Large intestine (tissue), 3 donors: ENCODE results near the gene DOLK. TPM values are rescaled to one million over a fixed set of nuclear protein-coding genes. Genes with fewer than 3 reads are reported as not detected.
A peak's percentile ranks its signal among the peaks of the same experiment; 100 is the strongest.

ENCODE experiments used
- DNase-seq, 2 donors: peaks; one replicate each; pipeline versions ENCODE4 v3.0.0 to v3.0.0-alpha.2; 2013
- H3K27ac ChIP-seq: one replicate; pipeline ENCODE4 v1.5.1; 2013; ENCODE audit warnings: low read length
- H3K27me3 ChIP-seq: 2 replicates; pipeline ENCODE4 v1.6.1; 2013; ENCODE audit warnings: low read length; ENCODE audit not compliant: control insufficient read depth, insufficient read depth
- H3K36me3 ChIP-seq: 2 replicates; pipeline ENCODE4 v1.6.1; 2013; ENCODE audit warnings: low read length; ENCODE audit not compliant: control insufficient read depth, insufficient read depth
- H3K4me1 ChIP-seq: one replicate; pipeline ENCODE4 v1.6.1; 2013; ENCODE audit warnings: low read length; ENCODE audit not compliant: control insufficient read depth, insufficient read depth
- H3K4me3 ChIP-seq: one replicate; pipeline ENCODE4 v1.5.1; 2013; ENCODE audit warnings: low read length
- H3K9me3 ChIP-seq: one replicate; pipeline ENCODE4 v1.6.1; 2013; ENCODE audit warnings: mild to moderate bottlenecking, low read depth, low read length, moderate library complexity; ENCODE audit not compliant: control insufficient read depth
- WGBS: methylation state at CpG from one replicate; pipeline ENCODE4 v1.1.5; 2013; ENCODE audit warnings: low lambda C conversion rate; ENCODE audit not compliant: insufficient coverage; 5-methylcytosine and 5-hydroxymethylcytosine counted together
- polyA plus RNA-seq: library from polyadenylated mRNA; unstranded; fragments of 120-200 nt; gene quantifications from one replicate; pipeline ENCODE4 v1.2.1, GENCODE V29; 2013

Gene DOLK
- polyA plus RNA-seq, 1 donor: 14.8 TPM

DNA sequence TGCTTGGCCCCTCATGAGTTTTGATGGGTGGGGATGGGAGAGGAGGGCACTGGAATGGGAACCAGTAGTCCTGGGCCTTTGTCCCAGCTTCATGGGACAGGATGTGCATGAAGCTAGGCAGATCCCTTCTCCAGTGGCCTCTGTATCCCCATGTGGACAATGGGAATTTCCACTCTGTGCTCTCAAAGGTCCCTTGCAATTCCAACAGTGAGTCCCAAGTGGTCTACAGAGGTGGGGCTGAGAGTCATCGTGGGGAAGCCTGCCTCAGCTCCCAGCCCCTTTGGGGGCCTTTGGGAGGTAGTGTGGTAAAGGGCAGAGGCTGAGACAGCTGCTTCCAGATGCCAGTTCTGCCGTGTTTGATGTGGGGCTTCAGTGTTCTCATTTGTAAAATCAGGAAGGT is 28.5 kb downstream of the DOLK start:
- peaks cover 13% of the 10 kb centered on the region for H3K4me1 ChIP-seq
- DNase-seq: no peak
- peak overlapping the region; percentile 68 for H3K27ac ChIP-seq
- H3K36me3 ChIP-seq: peaks cover 30% of the 10 kb centered on the region
- H3K4me3 ChIP-seq: no peak overlapping the region
- peaks cover 3% of the 10 kb centered on the region for H3K9me3 ChIP-seq
- H3K27me3 ChIP-seq: no peaks in the 10 kb centered on the region
- WGBS: 80% methylated on average over 1 of the region's 2 CpGs

DNA sequence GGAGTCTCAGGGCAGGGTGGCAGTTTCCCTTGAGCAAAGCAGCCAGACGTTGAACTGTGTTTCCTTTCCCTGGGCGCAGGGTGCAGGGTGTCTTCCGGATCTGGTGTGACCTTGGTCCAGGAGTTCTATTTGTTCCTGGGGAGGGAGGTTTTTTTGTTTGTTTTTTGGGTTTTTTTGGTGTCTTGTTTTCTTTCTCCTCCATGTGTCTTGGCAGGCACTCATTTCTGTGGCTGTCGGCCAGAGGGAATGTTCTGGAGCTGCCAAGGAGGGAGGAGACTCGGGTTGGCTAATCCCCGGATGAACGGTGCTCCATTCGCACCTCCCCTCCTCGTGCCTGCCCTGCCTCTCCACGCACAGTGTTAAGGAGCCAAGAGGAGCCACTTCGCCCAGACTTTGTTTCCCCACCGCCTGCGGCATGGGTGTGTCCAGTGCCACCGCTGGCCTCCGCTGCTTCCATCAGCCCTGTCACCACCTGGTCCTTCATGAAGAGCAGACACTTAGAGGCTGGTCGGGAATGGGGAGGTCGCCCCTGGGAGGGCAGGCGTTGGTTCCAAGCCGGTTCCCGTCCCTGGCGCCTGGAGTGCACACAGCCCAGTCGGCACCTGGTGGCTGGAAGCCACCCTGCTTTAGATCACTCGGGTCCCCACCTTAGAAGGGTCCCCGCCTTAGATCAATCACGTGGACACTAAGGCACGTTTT is 30.1 kb downstream of the DOLK start:
- no CpG with 5 or more reads among the region's 26 CpGs for WGBS
- Histone ChIP-seq H3K9me3 (peaks cover 3% of the 10 kb centered on the region), H3K4me1 (peaks cover 13% of the 10 kb centered on the region), H3K36me3 (peaks cover 32% of the 10 kb centered on the region), H3K4me3 (no peak overlapping the region), H3K27ac (no peak overlapping the region), H3K27me3 (no peaks in the 10 kb centered on the region)
- DNase-seq: no peak

DNA sequence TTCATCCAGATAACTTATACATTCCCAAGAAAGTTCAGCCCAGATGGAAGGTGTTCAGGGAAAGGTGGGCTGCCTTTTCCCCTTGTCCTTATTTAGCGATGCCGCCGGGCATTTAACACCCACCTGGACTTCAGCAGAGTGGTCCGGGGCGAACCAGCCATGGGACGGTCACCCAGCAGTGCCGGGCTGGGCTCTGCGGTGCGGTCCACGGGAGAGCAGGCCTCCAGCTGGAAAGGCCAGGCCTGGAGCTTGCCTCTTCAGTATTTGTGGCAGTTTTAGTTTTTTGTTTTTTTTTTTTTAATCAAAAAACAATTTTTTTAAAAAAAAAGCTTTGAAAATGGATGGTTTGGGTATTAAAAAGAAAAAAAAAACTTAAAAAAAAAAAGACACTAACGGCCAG is 30.7 kb downstream of the DOLK start:
- no peak overlapping the region for H3K4me3 ChIP-seq
- peaks cover 3% of the 10 kb centered on the region for H3K9me3 ChIP-seq
- H3K27me3 ChIP-seq: no peaks in the 10 kb centered on the region
- no peak overlapping the region for H3K27ac ChIP-seq
- peaks cover 14% of the 10 kb centered on the region for H3K4me1 ChIP-seq
- DNase-seq: no peak
- 100% methylated on average over 2 of the region's 11 CpGs for WGBS
- peaks cover 35% of the 10 kb centered on the region for H3K36me3 ChIP-seq

DNA sequence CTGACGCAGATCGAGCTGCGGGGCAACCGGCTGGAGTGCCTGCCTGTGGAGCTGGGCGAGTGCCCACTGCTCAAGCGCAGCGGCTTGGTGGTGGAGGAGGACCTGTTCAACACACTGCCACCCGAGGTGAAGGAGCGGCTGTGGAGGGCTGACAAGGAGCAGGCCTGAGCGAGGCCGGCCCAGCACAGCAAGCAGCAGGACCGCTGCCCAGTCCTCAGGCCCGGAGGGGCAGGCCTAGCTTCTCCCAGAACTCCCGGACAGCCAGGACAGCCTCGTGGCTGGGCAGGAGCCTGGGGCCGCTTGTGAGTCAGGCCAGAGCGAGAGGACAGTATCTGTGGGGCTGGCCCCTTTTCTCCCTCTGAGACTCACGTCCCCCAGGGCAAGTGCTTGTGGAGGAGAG is 31.2 kb downstream of the DOLK start:
- Histone ChIP-seq H3K4me1 (peaks cover 11% of the 10 kb centered on the region), H3K27me3 (no peaks in the 10 kb centered on the region), H3K9me3 (peaks cover 3% of the 10 kb centered on the region), H3K36me3 (peaks cover 41% of the 10 kb centered on the region), H3K4me3 (no peak overlapping the region), H3K27ac (no peak overlapping the region)
- no peak for DNase-seq
- no CpG with 5 or more reads among the region's 18 CpGs for WGBS

DNA sequence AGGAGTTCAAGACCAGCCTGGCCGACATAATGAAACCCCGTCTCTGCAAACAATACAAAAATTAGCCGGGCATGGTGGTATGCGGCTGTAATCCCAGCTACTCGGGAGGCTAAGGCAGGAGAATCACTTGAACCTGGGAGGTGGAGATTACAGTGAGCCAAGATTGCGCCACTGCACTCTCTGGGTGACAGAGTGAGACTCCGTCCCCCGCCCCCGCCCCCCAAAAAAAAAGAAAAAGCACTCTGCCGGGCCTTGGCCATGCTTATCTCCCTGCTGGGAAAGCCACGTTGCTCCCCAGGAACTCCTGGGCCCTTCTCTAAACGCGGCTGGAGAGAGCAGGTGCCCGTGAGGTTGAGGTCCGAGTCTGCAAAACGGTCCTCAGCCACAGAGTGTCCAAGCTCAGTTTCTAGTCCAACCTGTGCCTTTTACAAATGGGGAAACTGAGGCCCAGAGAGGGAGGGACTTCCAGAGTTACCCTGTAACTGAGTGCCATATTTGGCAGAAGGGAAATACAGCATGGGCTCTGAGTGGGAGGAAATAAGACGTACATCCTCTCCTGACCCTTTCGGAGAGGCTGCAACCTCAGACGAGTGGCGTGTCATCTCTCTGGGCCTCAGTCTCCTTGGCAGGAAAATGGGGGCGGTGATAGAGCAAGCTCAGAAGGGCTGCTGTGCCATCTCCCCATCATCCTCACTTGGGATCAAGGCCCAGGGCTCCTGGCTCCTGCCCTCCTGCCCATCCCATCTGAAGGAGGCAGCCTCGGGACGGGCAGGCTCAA is 33.2 kb downstream of the DOLK start:
- H3K4me1 ChIP-seq: peaks cover 5% of the 10 kb centered on the region

DNA sequence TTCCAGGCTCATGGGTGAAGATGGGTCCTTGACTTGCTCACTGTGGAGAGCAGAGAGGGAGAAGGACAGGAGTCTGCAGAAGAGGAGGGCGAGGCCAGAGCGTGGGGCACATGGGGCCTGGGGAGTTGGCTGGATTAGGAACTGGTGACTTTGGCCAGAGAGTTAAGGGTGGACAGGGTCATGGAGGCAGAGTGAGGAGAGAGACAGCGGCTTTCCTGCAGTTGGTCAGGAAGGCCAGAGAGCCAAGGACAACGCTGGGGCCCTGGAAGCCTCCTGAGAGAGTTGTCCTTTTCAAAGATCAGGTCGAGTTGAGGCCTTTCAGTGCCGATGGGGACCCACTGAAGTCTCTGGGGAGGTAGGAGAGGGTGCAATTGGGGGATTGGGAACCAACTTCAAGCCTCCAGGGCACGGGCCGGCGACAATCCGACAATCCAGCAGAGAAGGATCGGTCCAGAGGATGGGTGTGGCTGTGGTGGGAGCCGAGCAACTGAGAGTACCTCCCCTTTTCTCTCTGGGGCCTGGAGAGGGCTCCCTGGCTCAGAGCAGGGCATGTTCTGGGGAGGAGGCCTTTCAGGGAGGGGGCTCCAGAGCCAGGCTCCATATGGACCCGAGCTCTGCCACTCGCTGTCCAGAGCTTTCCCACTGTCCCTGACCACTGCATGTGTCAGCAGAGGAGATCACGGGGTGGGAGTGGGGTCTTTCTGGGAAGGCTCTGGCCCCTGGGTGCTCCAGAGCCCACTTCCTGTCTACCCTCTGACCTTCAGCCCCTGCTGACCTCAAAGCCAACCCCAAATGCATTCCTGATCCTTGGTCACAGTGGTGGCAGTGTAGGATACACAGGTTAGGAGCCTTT is 34.1 kb downstream of the DOLK start:
- H3K4me1 ChIP-seq: peaks cover 2% of the 10 kb centered on the region
- no peak overlapping the region for H3K27ac ChIP-seq
- DNase-seq: no peak
- H3K36me3 ChIP-seq: peaks cover 68% of the 10 kb centered on the region
- WGBS: no CpG with 5 or more reads among the region's 15 CpGs
- H3K9me3 ChIP-seq: peaks cover 3% of the 10 kb centered on the region
- no peaks in the 10 kb centered on the region for H3K27me3 ChIP-seq
- no peak overlapping the region for H3K4me3 ChIP-seq

More for the DNA sequence above, 33.2 kb downstream of the DOLK start:
- Histone ChIP-seq H3K27me3 (no peaks in the 10 kb centered on the region), H3K36me3 (peaks cover 58% of the 10 kb centered on the region), H3K4me3 (no peak overlapping the region), H3K27ac (no peak overlapping the region), H3K9me3 (peaks cover 3% of the 10 kb centered on the region)
- DNase-seq: no peak
- 100% methylated on average over 2 of the region's 23 CpGs for WGBS

DNA sequence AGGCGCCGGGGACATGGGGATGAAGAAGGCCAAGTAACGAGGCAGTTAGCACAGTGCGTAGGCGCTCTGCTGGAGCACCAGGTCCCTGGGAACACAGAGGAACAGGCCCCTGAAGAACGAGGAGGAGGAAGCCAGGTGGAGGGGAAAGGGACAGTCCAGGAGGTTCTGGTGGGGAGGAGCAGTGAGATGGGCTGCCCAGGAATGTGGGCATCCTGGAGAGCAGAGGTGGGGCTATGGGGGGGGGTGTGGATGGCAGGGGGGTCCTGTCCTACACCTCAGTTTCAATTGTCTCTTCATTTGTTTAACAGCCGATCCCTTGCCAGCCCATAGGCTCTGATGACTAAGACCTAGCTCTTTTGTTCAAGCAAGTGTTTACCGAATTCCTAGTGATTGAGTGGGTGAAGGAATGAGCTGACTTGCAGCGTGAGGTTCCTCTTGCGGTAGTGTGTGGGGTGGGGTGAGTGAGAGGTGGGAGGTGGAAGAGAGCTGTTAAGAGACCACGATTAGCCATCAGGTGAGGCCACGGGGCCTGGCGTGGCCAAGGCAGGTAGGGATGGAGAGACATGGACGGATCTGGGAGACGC is 35.0 kb downstream of the DOLK start:
- H3K9me3 ChIP-seq: peaks cover 3% of the 10 kb centered on the region
- H3K27me3 ChIP-seq: no peaks in the 10 kb centered on the region
- 50% methylated on average over 1 of the region's 15 CpGs for WGBS
- DNase-seq: no peak
- H3K4me1 ChIP-seq: peaks cover 2% of the 10 kb centered on the region
- peak overlapping the region; percentile 4 for H3K27ac ChIP-seq
- no peak overlapping the region for H3K4me3 ChIP-seq
- peaks cover 73% of the 10 kb centered on the region for H3K36me3 ChIP-seq

DNA sequence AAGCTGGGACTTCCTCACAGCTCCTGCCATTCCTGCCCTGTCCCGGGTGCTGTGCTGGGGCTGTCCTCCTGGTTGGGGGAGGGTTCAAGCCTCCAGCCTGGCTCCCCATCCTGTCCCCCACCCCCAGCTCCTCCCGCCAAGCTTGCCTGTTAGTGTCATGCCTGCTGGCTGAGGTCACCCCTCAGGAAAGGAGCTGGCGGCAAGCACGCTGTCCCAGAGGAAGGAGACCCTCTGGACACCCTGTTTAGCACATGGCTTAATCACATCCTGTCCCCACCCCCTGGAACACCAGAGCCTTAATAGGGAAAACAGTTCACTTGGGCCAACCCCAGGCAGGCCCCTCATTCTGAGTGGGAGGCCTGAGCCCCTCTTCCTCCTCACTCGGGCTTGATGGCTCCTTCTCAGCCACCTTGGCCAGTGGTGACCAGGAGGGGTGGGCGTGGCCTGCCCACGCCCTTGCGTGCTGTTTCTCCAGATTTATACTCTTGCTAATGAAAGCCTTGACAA is 35.8 kb downstream of the DOLK start:
- H3K36me3 ChIP-seq: peaks cover 70% of the 10 kb centered on the region

DNA sequence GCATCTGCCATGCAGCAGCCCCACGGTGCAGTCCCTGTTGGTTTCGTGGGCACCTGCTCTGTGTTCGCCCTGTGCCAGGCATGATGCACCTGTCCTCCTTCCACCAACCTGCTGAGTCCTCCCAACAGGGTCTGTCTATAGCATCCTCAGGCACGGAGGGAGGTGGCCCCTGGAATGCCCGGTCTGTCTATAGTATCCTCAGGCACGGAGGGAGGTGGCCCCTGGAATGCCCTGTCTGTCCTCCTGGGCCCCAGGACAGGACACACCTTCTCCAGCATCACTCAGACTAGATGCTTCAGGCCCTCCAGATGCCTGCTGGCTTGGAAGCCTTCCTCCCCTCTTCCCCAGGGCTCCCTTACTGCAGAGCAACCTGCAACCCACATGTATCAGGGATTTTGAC is 36.5 kb downstream of the DOLK start:
- no peak for DNase-seq
- Histone ChIP-seq H3K9me3 (no peaks in the 10 kb centered on the region), H3K27me3 (no peaks in the 10 kb centered on the region), H3K27ac (no peak overlapping the region), H3K4me1 (peaks cover 2% of the 10 kb centered on the region), H3K4me3 (no peak overlapping the region), H3K36me3 (peaks cover 63% of the 10 kb centered on the region)
- WGBS: no CpG with 5 or more reads among the region's 6 CpGs

More for the DNA sequence above, 35.8 kb downstream of the DOLK start:
- peak in 1 of 2 donors; percentile 32 for DNase-seq
- WGBS: no CpG with 5 or more reads among the region's 8 CpGs
- peaks cover 2% of the 10 kb centered on the region for H3K4me1 ChIP-seq
- no peak overlapping the region for H3K4me3 ChIP-seq
- H3K27me3 ChIP-seq: no peaks in the 10 kb centered on the region
- peak overlapping the region; percentile 4 for H3K27ac ChIP-seq
- H3K9me3 ChIP-seq: peaks cover under 1% of the 10 kb centered on the region

DNA sequence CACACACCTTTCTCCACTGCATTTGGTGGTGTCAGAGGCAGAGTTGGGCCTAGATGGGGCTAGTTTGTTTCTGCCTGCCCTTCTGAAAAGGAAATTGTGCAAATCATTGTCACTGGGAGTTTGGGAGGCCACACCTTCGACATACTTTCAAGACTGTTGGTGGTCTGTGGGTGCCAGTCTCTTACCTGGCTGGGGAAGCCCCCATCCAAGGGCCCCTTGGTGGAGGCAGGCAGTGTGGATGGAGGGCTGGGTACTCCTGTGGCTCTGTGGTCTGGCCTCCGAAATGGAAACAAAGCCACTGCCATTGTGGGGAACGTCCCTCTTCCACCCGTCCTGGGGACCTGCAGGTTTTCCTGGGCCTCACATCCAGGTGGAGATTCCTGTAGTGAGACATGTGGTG is 37.5 kb downstream of the DOLK start:
- WGBS: no CpG with 5 or more reads among the region's 4 CpGs
- H3K27ac ChIP-seq: no peak overlapping the region
- peaks cover 57% of the 10 kb centered on the region for H3K36me3 ChIP-seq
- no peak for DNase-seq
- H3K4me1 ChIP-seq: peaks cover 2% of the 10 kb centered on the region
- H3K27me3 ChIP-seq: no peaks in the 10 kb centered on the region
- H3K9me3 ChIP-seq: no peaks in the 10 kb centered on the region
- no peak overlapping the region for H3K4me3 ChIP-seq
